A549 treated with AZD2906 at 1 μM for 4 hours (cell line): Measurements from ENCODE around the gene MGME1. TPM values are rescaled to one million over a fixed set of nuclear protein-coding genes. Genes with fewer than 3 reads are reported as not detected.

Experiments used
- total RNA-seq: library from RNA; stranded (reverse); fragments of 200-300 nt; extraction: Qiagen RNA extraction; gene quantifications from 5 replicates; pipeline ENCODE4 v1.2.3, GENCODE V29; 2022

The MGME1 gene, protein sequence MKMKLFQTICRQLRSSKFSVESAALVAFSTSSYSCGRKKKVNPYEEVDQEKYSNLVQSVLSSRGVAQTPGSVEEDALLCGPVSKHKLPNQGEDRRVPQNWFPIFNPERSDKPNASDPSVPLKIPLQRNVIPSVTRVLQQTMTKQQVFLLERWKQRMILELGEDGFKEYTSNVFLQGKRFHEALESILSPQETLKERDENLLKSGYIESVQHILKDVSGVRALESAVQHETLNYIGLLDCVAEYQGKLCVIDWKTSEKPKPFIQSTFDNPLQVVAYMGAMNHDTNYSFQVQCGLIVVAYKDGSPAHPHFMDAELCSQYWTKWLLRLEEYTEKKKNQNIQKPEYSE
- 37.7 to 43.0 TPM (median 38.8 TPM) in 5 replicates for total RNA-seq

GRCh38 chr20:17968366-17969277 lies at the start of gene MGME1, which contains the start of gene SNX5:
MGME1 (plus strand) TSS chr20:17969018; CDS start chr20:17969860, 842 bp downstream.
SNX5 (minus strand) TSS chr20:17968794; CDS start chr20:17968425, 369 bp downstream.

Other genes with a start within 250 kb of the MGME1 start
- 218 to 233 TPM (median 225 TPM) in 5 replicates for gene SNX5, start 224 bp upstream of the MGME1 start, total RNA-seq
- 0.21 to 0.46 TPM (median 0.38 TPM) in 5 replicates for gene OVOL2, start 88.9 kb downstream of the MGME1 start, total RNA-seq
- gene KAT14, start 168.8 kb downstream of the MGME1 start, total RNA-seq, result 9.0 to 10.8 TPM (median 10.5 TPM) in 5 replicates
- gene PET117, start 168.8 kb downstream of the MGME1 start, total RNA-seq, result 21.9 to 27.3 TPM (median 24.8 TPM) in 5 replicates